Choroid plexus epithelial cell (primary cell): ENCODE results near the gene ERN1.

Source experiments
- DNase-seq: peaks from one replicate; pipeline ENCODE4 v3.0.0-alpha.2; 2010; ENCODE audit warnings: low read depth
- H3K4me3 ChIP-seq: 2 replicates; pipeline ENCODE4 v1.5.1; 2011; ENCODE audit warnings: low read depth, mild to moderate bottlenecking, control low read depth, low read length, moderate library complexity
- TF ChIP-seq, protein P1 (sequence below): conservative IDR thresholded peaks from 2 replicates; pipeline ENCODE4 v1.5.1; 2011; ENCODE audit warnings: low read depth, mild to moderate bottlenecking, control low read depth, inconsistent platforms, low read length, moderate library complexity

The ERN1 gene

GRCh38 chr17:64148017-64148631, 18.2 kb upstream of the ERN1 start:
- no peak for DNase-seq
- TF ChIP-seq, protein P1, sequence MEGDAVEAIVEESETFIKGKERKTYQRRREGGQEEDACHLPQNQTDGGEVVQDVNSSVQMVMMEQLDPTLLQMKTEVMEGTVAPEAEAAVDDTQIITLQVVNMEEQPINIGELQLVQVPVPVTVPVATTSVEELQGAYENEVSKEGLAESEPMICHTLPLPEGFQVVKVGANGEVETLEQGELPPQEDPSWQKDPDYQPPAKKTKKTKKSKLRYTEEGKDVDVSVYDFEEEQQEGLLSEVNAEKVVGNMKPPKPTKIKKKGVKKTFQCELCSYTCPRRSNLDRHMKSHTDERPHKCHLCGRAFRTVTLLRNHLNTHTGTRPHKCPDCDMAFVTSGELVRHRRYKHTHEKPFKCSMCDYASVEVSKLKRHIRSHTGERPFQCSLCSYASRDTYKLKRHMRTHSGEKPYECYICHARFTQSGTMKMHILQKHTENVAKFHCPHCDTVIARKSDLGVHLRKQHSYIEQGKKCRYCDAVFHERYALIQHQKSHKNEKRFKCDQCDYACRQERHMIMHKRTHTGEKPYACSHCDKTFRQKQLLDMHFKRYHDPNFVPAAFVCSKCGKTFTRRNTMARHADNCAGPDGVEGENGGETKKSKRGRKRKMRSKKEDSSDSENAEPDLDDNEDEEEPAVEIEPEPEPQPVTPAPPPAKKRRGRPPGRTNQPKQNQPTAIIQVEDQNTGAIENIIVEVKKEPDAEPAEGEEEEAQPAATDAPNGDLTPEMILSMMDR: no peak
- no peak overlapping the region for H3K4me3 ChIP-seq

DNA sequence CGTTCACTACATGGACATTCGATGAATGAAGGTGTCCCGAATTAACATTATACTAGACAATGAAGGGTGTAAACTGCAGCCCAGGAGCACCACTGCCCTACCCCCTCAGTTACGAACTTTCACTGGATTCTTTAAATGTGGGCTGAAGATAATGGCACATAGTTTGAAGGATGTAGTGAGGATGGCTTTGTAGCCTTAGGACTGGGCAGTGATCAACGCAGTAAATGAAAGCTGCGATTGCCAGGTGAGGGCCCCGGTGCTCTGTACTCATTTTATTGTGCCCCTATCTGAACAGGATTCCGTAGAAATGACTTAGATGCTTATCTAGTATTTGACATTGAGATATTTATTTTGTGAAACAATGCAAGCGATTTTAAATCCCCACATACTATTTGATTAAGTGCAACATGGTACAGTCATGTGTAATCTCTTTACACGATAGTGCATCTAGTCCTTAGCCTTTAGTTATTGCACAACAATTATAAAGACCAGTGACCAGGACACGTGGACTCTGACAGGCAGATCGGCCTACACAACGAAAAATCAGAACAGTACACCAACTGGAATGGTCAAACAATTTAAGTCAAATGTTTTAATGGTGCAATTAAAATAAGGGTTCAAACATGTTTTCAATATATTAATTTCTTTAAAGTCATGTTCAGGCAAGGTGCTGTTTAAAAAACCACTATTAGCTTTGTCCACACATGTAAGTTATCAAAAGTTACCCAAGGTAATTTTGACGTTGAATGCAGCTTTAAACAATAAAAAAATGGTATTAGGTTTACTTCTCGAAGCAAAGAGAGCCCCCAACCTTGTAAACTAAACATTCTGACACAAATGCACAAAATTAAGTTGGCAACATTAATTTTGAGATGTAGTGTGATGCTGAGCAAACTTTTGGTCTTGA, 17.4 kb upstream of the ERN1 start:
- H3K4me3 ChIP-seq: peak overlapping the region; percentile 85
- TF ChIP-seq, protein P1: no peak
- DNase-seq: peak; percentile 11

DNA sequence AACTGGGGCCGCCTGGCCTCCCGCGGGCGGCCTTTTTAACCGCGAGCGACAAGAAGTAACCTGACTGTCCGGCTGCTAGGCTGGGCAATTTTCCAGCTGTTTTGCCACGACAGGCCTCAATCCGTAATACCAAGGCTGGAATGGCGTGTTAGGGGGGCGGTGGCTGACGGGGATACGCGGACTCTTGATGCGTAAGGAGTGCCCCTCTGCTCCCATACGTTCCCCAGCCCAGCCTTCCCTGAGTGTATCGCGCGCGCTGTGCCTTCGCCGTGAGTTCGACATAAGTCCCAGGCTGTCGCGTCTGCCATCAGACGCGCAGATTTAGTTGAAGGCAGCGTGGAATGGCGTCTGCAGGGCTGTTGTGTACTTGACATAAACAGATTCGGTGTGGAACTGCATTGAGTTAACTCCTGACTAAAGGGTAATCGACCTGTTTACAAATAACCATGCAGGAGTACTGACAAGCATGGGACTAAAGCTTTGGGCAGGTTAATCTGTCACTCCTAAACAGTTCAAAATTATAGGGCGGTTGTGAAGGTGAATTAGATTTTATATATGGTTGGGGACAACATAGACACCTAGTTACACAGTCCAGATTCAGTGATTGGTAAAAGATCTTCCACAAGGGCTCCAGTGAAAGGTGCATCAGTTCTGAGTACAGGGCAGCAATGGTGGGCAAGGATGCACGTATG, 16.6 kb upstream of the ERN1 start:
- DNase-seq: peak; percentile 80
- TF ChIP-seq, protein P1: no peak
- peak overlapping the region; percentile 85 for H3K4me3 ChIP-seq

DNA sequence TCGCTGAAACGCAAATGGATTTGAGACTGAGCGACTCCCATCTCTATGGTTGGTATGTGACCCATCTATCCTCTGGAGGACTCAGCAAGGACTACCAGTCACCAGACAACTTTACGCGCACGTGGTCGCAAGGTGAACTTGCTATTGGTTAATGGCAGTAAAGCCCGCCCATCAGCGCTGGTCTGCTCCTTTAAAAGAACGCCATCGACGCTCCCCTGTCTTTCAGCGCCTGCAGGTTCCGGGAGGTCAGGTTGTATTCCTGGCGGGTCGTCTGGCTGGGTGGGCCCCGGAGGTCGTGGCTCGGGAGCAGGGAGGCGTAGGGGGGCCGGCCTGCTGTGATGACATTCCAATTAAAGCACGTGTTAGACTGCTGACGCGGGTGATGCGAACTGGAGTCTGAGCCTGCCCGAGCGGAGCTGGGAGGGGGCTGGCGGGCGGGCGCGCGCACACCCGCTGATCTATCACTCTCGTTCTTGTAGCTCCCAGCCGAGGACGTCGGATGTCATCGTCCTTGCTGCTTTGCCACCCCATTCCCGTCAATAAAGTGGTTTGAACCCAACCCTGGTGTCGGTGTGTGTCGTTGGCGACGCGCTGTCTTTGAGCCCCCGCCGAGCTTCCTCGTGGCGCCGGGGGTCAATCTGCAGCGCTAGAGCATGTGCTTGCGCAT, 15.9 kb upstream of the ERN1 start:
- peak; percentile 100 for DNase-seq
- TF ChIP-seq, protein P1: no peak
- peak overlapping the region; percentile 85 for H3K4me3 ChIP-seq

DNA sequence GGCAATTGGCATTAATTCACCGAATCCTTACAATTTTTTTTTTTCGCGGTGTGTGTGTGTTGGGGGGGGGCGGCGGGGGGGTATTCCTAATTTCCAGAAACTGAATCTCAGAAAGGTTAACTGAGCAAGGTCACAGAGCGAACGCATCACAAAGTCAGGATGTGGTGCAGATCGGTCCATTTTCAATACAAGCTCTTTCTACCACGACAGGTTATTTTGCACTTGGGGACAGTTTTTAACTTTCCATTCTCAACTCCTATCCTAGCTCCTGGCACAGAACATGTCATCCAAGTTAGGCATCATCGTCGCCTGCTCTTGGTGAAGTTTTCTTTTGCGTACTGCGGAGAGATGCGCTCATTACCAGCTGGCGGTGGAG, 15.4 kb upstream of the ERN1 start:
- TF ChIP-seq, protein P1: no peak
- no peak for DNase-seq
- H3K4me3 ChIP-seq: peak overlapping the region; percentile 85

DNA sequence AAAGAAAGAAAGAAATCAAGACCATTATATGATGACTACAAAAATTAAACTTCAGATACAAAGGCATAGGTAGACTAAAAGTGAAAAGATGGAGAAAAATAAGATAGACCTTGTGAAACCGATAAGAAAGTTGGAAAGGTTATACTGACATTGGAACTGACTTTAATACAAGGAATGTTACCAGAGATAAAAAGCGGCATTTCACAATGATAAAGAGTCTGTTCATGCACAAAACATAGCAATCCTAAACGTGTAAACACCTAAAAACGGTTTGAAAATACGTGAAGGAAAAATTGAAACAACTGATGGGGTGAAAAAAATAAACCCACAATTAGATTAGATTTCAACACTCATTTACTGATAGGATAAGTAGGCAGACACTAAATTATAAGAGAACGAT, 9.6 kb upstream of the ERN1 start:
- TF ChIP-seq, protein P1: no peak
- no peak for DNase-seq
- no peak overlapping the region for H3K4me3 ChIP-seq
